MCF 10A (cell line): ENCODE measurements around the gene ABHD18. TPM values are rescaled to one million over a fixed set of nuclear protein-coding genes. Genes with fewer than 3 reads are reported as not detected.

ENCODE experiments used
- BruUV-seq: library from RNA; stranded (reverse); fragments of 400-500 nt; replicated peaks from 2 replicates; lab custom pipeline; 2021; lab: Mats Ljungman, UMichigan
- CTCF ChIA-PET: fragments of 300-600 bp; sonication (Branson Sonifier 250); formaldehyde crosslinking; extraction: SDS; loops from one replicate; lab custom pipeline; 2021; ENCODE audit warnings: antibody characterized with exemption, inconsistent platforms; lab: Yijun Ruan, JAX
- POLR2A ChIA-PET: fragments of 300-600, 350-650 bp; sonication (Branson Sonifier 250); formaldehyde crosslinking; extraction: SDS; loops from one replicate; lab custom pipeline; 2020; ENCODE audit warnings: antibody characterized with exemption, inconsistent platforms; lab: Yijun Ruan, JAX
- DNase-seq: peaks from one replicate; pipeline ENCODE4 v3.0.0-alpha.2; 2018; ENCODE audit not compliant: unreplicated experiment
- H3K27ac Mint-ChIP-seq: one replicate; pipeline ENCODE4 v1.8.0; 2022; ENCODE audit warnings: mild to moderate bottlenecking, low read depth, mixed read lengths; ENCODE audit not compliant: unreplicated experiment
- H3K27me3 Mint-ChIP-seq: one replicate; pipeline ENCODE4 v1.8.0; 2022; ENCODE audit warnings: mixed read lengths; ENCODE audit not compliant: insufficient read depth, unreplicated experiment
- H3K36me3 Mint-ChIP-seq: one replicate; pipeline ENCODE4 v1.8.0; 2022; ENCODE audit warnings: mild to moderate bottlenecking, moderate library complexity, mixed read lengths; ENCODE audit not compliant: insufficient read depth, unreplicated experiment
- H3K4me1 Mint-ChIP-seq: one replicate; pipeline ENCODE4 v1.8.0; 2022; ENCODE audit warnings: mixed read lengths; ENCODE audit not compliant: insufficient read depth, unreplicated experiment
- H3K4me3 Mint-ChIP-seq: one replicate; pipeline ENCODE4 v1.8.0; 2022; ENCODE audit warnings: mild to moderate bottlenecking, moderate library complexity, mixed read lengths; ENCODE audit not compliant: unreplicated experiment
- H3K9me3 Mint-ChIP-seq: one replicate; pipeline ENCODE4 v1.8.0; 2022; ENCODE audit warnings: mixed read lengths; ENCODE audit not compliant: unreplicated experiment
- CTCF ChIP-seq: fragments of 200-600 bp; IDR thresholded peaks from one replicate; pipeline ENCODE4 v1.8.0; 2022; ENCODE audit warnings: antibody characterized with exemption, mild to moderate bottlenecking; ENCODE audit not compliant: unreplicated experiment
- intact Hi-C: fragments of 100-400 bp; cut with micrococcal nuclease; formaldehyde crosslinking; loops from 2 replicates; pipeline ENCODE4 v1.14.1; 2022
- total RNA-seq: library from RNA; stranded (reverse); gene quantifications from 2 replicates; pipeline ENCODE4 v1.2.3, GENCODE V29; 2022

ABHD18 gene
- total RNA-seq, 1 experiment from 2014 or later = 10.7 TPM

DNA sequence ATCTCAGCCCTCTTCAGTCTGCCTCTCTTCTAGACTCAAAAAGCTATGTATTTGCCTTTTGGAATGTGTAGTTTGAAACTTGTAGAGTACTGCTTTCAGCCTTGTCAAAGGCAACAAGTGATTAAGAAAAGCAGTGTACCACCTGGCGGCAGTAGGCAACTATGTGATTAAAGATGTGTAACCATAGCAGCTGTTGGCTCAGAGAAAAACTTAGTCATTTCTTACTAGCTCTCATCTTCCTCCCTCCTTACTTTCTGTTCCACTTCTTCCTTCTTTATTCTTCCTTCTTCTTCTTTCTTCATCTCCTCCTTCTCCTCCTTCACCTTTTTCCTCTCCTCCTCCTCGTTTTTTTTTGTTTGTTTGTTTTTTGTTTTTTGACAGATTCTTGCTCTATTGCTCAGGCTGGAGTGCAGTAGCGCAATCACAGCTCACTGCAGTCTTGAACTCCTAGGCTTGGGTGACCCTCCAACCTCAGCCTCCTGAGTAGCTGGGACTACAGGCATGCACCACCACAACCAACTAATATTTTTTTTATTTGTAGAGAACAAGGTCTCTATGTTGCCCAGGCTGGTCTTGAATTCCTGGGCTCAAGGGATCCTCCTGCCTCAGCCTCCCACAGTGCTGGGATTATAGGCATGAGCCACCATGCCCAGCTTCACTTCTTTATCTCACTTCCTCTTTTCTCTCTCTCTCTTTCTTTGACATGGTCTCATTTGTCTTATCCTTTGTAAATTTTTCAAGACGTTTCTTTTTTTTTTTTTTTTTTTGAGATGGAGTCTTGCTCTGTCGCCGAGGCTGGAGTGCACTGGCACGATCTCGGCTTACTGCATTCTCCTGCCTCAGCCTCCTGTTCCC lies 32.6 kb downstream of the ABHD18 start:
- H3K27me3 Mint-ChIP-seq = no peaks in the 10 kb centered on the region
- intact Hi-C loops = loop anchor here (2.0 kb wide), 1 partner anchor 33 kb away; the partner anchor contains the start of genes ABHD18 and MFSD8
- ChIA-PET CTCF (interaction anchor here (0.5 to 1.7 kb wide), 11 partner anchors 8 to 671 kb away, joined by 3 to 7 read pairs (median 4); partner anchors contain the start of genes ABHD18 and MFSD8), POLR2A (interaction anchor here (0.7 to 1.0 kb wide), 3 partner anchors 10 to 65 kb away, joined by 3 to 5 read pairs (median 4); partner anchors contain the start of genes ABHD18 and MFSD8)
- no peak overlapping the region for H3K4me3 Mint-ChIP-seq
- peak; percentile 76 for DNase-seq
- no peaks in the 10 kb centered on the region for H3K9me3 Mint-ChIP-seq
- H3K4me1 Mint-ChIP-seq = peaks cover 12% of the 10 kb centered on the region
- BruUV-seq = no TSS peak
- H3K36me3 Mint-ChIP-seq = peaks cover 12% of the 10 kb centered on the region
- peak; percentile 26 for TF ChIP-seq CTCF
- peak overlapping the region; percentile 8 for H3K27ac Mint-ChIP-seq

- peak; percentile 63 for DNase-seq
- Mint-ChIP-seq H3K4me1 (peaks cover 6% of the 10 kb centered on the region), H3K27ac (peak overlapping the region; percentile 11), H3K9me3 (no peaks in the 10 kb centered on the region), H3K36me3 (peaks cover 27% of the 10 kb centered on the region), H3K4me3 (no peak overlapping the region), H3K27me3 (no peaks in the 10 kb centered on the region)
- no peak for TF ChIP-seq CTCF
- ChIA-PET CTCF (interaction anchor here (0.9 kb wide), 1 partner anchor 9 kb away, joined by 3 read pairs; no protein-coding TSS in a partner anchor), POLR2A (interaction anchor here (1.4 kb wide), 1 partner anchor 42 kb away, joined by 5 read pairs; the partner anchor contains the start of genes ABHD18 and MFSD8)
- BruUV-seq = no TSS peak
- intact Hi-C loops = no loop called here
These were observed 41.4 kb downstream of the ABHD18 start for GRCh38 chr4:128006592-128006991.

- H3K36me3 Mint-ChIP-seq = peaks cover 31% of the 10 kb centered on the region
- TF ChIP-seq CTCF = no peak
- CTCF ChIA-PET = no interaction called here
- H3K27ac Mint-ChIP-seq = no peak overlapping the region
- POLR2A ChIA-PET = no interaction called here
- intact Hi-C loops = no loop called here
- H3K4me1 Mint-ChIP-seq = peaks cover 6% of the 10 kb centered on the region
- no peak for DNase-seq
- BruUV-seq = no TSS peak
- H3K27me3 Mint-ChIP-seq = no peaks in the 10 kb centered on the region
- no peaks in the 10 kb centered on the region for H3K9me3 Mint-ChIP-seq
- H3K4me3 Mint-ChIP-seq = no peak overlapping the region
These were observed 44.2 kb downstream of the ABHD18 start for GRCh38 chr4:128009428-128009827.

DNA sequence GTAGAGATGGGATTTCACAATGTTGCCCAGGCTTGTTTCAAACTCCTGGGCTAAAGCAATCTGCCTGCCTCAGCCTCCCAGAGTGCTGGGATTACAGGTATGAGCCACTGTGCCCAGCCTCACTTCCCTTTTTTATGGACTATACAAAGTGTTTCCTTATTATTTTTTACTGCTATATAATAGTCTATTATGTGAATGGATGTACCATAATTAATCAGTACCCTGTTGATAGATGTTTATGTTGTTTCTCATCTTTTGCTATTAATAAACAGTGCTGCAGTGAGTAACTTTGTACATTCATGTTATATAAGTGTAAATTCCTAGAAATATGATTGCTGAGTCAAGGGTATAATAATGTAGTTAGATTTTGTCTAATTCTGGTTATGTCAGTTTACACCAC lies 60.1 kb downstream of the ABHD18 start:
- DNase-seq = no peak
- BruUV-seq = no TSS peak
- intact Hi-C loops = no loop called here
- Mint-ChIP-seq H3K4me3 (no peak overlapping the region), H3K27me3 (no peaks in the 10 kb centered on the region), H3K27ac (no peak overlapping the region), H3K9me3 (no peaks in the 10 kb centered on the region), H3K36me3 (peaks cover 55% of the 10 kb centered on the region), H3K4me1 (no peaks in the 10 kb centered on the region)
- CTCF ChIA-PET = no interaction called here
- POLR2A ChIA-PET = no interaction called here
- no peak for TF ChIP-seq CTCF
